ENCODE data around the gene KIRREL2.

GRCh38 chr19:35895911-35896642, 39.4 kb downstream of the KIRREL2 start:
- TF ChIP-seq CTCF (IDR thresholded peaks at IDR 0.05), result no peak
- no peak for TF ChIP-seq POLR2A (IDR thresholded peaks at IDR 0.05)

Data from testis (tissue), 2 donors.